Skeletal muscle tissue (tissue), 4 donors: ENCODE measurements around the gene FOXP3. TPM values are rescaled to one million over a fixed set of nuclear protein-coding genes. Genes with fewer than 3 reads are reported as not detected.

Experiments used
- H3K27ac ChIP-seq: one replicate; pipeline ENCODE4 v1.7.0; 2013; ENCODE audit warnings: mild to moderate bottlenecking, low read depth, low read length, inconsistent platforms
- H3K27me3 ChIP-seq, 3 donors: one replicate each; pipeline ENCODE4 v1.7.0; 2013; ENCODE audit warnings: low read length in 3 of 3; ENCODE audit not compliant: control insufficient read depth in 3 of 3, insufficient read depth in 3 of 3
- H3K36me3 ChIP-seq, 3 donors: one replicate each; pipeline ENCODE4 v1.7.0; 2013; ENCODE audit warnings: low read length in 3 of 3; ENCODE audit not compliant: control insufficient read depth in 3 of 3, insufficient read depth in 3 of 3
- H3K4me1 ChIP-seq, 3 donors: one replicate each; pipeline ENCODE4 v1.7.0; 2013; ENCODE audit warnings: low read length in 3 of 3, mild to moderate bottlenecking in 3 of 3; ENCODE audit not compliant: control insufficient read depth in 3 of 3, insufficient read depth in 3 of 3
- H3K4me3 ChIP-seq, 3 donors: one replicate each; pipeline ENCODE4 v1.7.0; 2013; ENCODE audit warnings: low read length in 3 of 3
- H3K9ac ChIP-seq, 3 donors: one replicate each; pipeline ENCODE4 v1.7.0; 2013; ENCODE audit warnings: low read length in 3 of 3, mild to moderate bottlenecking in 3 of 3, moderate library complexity in 2 of 3, low read depth in 1 of 3
- H3K9me3 ChIP-seq, 3 donors: one replicate each; pipeline ENCODE4 v1.7.0; 2013; ENCODE audit warnings: low read length in 3 of 3; ENCODE audit not compliant: control insufficient read depth in 3 of 3
- total RNA-seq: library from RNA; depleted of rRNA; stranded (reverse); fragments of >200 nt; gene quantifications from one replicate; pipeline ENCODE4 v1.2.3, GENCODE V29; 2014
- donor health status: Osteomylitis.

Gene FOXP3
- total RNA-seq, 1 donor from 2014 or later, result not detected

DNA sequence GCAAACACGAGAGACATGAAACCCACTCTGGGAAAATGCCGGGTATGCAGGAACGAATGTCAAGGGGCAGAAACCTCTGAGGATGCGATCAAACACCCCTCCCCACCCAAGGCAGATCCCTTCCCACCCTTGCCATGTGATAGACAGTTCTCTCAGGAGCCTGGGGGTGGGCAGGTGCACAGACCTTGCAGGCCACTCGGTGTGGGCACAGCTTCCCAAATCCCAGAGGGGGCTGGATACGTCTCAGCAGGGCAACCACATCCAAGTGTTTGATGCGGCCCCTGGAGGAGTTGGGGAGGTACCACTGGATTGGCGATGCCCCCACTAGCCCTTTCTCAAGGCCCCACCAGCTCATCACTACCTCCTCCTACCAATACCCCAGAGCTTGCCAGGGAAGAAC is 54.1 kb downstream of the FOXP3 start:
- H3K27me3 ChIP-seq, result peaks cover 0 to 9% (median 5%) of the 10 kb centered on the region in 3 donors
- H3K4me1 ChIP-seq, result no peaks in the 10 kb centered on the region
- H3K4me3 ChIP-seq, result no peak overlapping the region
- H3K9ac ChIP-seq, result no peak overlapping the region
- H3K27ac ChIP-seq, result no peak overlapping the region
- H3K9me3 ChIP-seq, result no peaks in the 10 kb centered on the region
- H3K36me3 ChIP-seq, result no peaks in the 10 kb centered on the region

DNA sequence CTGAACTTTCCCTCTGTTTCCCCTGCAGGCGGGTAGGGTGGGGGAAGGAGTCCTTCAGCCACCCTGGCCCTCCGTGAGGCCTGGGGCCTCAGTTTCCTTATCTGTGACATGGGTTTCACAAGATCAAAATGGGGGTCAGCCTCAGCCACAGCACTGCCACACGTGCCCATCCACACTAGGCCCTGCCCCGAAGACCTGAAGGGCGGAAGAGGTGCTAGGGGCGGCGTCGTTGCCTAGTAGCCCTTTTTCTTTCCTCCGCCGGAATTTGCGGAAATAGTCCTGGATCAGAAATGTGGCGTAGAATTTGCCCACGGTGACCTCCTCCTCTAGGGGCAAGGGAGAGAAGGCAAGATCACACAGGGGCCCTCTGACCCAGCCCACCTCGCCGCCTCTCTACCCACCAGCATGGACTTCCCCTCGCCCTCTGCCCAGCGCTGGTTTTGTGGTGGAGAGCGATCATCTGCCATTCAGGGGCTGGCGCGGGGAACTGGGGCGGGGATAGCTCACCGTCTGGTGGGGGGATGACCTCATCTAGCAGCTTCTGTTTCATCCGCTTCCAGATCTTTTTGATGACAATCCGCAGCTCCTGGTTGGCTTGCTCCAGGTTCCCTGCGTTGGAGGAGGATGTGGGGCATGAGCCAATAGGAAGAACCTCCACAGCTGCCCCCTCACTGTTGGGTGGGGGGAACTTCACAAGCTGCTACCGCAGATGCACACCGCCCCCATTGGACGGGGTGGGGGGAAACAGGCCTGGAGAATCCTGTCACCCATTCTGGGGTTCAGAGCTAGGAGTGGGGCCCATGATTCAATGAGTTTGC is 54.9 kb downstream of the FOXP3 start:
- Histone ChIP-seq H3K4me1 (no peaks in the 10 kb centered on the region), H3K9me3 (no peaks in the 10 kb centered on the region), H3K27ac (no peak overlapping the region), H3K4me3 (no peak overlapping the region), H3K9ac (no peak overlapping the region), H3K36me3 (no peaks in the 10 kb centered on the region), H3K27me3 (peaks cover 0 to 9% (median 5%) of the 10 kb centered on the region in 3 donors)

DNA sequence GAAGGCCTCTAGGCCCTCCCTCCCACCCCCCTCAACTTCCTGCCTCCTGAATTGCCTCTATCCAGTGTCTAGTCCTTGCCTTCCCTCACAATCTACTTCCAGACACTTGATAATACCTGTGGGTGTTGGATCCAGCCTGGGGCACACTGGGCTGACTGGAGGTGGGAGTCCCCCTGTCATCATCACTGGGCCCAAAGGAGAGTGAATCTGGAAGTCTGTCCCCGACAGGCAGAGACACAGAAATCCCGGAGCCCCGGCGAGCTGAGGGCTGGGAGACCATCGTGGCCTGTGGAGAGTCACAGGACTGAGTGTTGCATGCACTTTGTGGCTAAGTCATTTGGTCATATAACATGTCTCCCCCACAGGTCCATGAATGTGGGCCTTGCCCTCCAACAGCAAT is 56.1 kb downstream of the FOXP3 start:
- Histone ChIP-seq H3K27me3 (peaks cover 0 to 9% (median 5%) of the 10 kb centered on the region in 3 donors), H3K36me3 (no peaks in the 10 kb centered on the region), H3K27ac (no peak overlapping the region), H3K9ac (no peak overlapping the region), H3K4me1 (no peaks in the 10 kb centered on the region), H3K9me3 (no peaks in the 10 kb centered on the region), H3K4me3 (no peak overlapping the region)

DNA sequence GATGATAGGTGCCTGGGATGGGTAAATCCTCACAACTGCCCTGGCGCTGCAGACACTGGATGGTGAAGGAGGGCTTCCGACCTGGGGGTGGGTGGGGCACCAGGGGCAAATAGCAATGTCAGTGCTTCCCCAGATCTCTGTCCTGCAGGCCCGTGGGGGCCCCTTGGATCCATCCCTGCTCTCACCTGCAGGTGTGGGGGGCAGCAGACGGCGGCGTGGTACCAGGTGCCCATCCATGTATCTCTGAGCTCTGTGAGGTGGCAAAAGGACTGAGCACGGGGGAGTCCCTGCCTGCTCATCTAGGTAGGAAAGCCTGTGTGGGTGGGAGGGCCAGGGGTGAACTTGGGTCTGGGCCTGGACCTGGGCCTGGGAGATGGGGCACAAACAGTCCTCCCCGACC is 58.0 kb downstream of the FOXP3 start:
- H3K27ac ChIP-seq, result no peak overlapping the region
- H3K9ac ChIP-seq, result no peak overlapping the region
- peaks cover 0 to 9% (median 5%) of the 10 kb centered on the region in 3 donors for H3K27me3 ChIP-seq

DNA sequence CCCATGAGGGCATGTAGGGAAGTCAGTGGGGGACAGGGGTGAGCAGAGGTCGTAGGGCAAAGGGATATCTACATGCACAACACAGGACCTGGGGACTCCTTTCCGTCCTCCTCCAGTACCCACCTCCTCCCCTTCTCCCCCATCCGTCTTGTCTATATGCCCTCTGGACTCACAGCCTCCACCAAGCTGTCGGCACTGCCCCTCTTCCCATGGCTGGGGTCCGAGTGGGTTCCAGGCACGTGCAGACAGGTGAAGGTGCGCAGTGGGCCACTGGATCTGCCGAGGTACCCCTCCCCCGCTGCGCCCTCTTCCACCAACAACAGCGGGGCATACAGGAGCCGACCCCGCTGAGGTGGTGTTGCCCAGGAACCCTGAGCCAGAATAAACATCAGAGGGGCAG is 59.1 kb downstream of the FOXP3 start:
- no peak overlapping the region for H3K27ac ChIP-seq
- H3K36me3 ChIP-seq, result no peaks in the 10 kb centered on the region
- H3K4me1 ChIP-seq, result no peaks in the 10 kb centered on the region
- H3K9me3 ChIP-seq, result no peaks in the 10 kb centered on the region
- no peak overlapping the region for H3K9ac ChIP-seq
- peaks cover 0 to 9% (median 5%) of the 10 kb centered on the region in 3 donors for H3K27me3 ChIP-seq
- H3K4me3 ChIP-seq, result no peak overlapping the region

More for the DNA sequence above, 58.0 kb downstream of the FOXP3 start:
- H3K4me3 ChIP-seq, result no peak overlapping the region
- no peaks in the 10 kb centered on the region for H3K9me3 ChIP-seq
- H3K4me1 ChIP-seq, result no peaks in the 10 kb centered on the region
- no peaks in the 10 kb centered on the region for H3K36me3 ChIP-seq

DNA sequence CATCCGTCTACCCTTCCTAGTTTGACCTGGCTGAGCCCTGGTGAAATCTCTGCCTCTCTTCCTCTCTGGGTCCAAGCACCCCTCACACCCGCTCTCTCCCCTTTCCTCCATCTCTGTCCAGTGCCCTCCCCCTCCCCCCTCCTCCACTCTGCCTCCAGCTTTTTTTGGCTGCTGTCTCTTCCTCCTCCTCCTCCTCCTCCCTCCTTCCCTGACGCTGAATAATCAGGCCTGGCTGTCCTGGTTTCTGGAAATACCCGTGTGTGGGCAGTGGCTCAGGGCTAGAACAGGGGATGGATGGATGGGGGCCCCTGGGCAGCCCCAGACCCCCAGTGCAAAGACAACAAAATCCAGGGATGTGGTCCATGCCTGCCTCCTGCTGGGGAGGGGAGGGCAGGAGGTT is 59.8 kb downstream of the FOXP3 start:
- Histone ChIP-seq H3K36me3 (no peaks in the 10 kb centered on the region), H3K27me3 (peaks cover 0 to 7% (median 5%) of the 10 kb centered on the region in 3 donors), H3K27ac (no peak overlapping the region), H3K9ac (no peak overlapping the region), H3K4me3 (no peak overlapping the region), H3K9me3 (no peaks in the 10 kb centered on the region), H3K4me1 (no peaks in the 10 kb centered on the region)

DNA sequence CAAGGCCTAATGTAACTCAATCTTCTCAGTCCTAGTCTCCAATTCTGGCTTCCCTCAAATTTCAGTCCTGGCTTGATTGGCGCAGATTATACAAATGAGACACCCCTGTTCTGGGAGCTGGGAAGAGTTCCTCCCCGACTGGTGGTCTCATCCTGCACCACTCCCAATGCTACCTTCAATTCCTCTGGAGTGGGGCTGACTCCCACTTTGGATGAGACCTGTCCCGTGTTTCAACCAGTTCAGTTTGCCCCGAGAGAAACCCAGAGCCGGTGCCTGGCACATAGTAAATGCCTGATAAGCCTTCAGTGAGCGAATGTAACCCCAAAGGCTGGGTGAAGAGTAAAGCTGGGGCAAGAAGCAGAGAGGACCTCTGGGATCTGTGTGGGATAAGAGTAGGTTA is 60.5 kb downstream of the FOXP3 start:
- no peak overlapping the region for H3K9ac ChIP-seq
- no peak overlapping the region for H3K27ac ChIP-seq
- H3K9me3 ChIP-seq, result no peaks in the 10 kb centered on the region
- H3K27me3 ChIP-seq, result peaks cover 0 to 4% (median 0%) of the 10 kb centered on the region in 3 donors
- no peak overlapping the region for H3K4me3 ChIP-seq
- no peaks in the 10 kb centered on the region for H3K4me1 ChIP-seq
- no peaks in the 10 kb centered on the region for H3K36me3 ChIP-seq

DNA sequence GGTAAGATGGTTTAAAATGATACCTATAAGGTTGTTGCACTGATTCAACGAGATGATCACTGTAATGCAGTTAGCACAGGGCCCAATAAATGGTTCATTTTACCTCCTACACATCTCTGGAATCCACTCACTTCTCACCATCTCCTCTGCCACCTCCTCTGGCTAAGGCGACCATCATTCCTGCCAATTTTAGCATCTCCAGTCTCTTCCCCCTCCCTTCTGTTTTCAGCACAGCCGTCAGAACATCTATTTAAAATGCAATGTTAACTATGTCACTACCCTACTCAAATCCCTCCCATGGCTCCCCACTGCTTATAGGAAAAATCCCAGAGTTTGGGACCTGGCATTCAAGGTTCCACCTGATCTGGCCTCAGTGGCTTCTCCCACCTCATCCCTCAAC is 61.0 kb downstream of the FOXP3 start:
- no peak overlapping the region for H3K4me3 ChIP-seq
- no peak overlapping the region for H3K27ac ChIP-seq
- H3K9me3 ChIP-seq, result no peaks in the 10 kb centered on the region
- no peaks in the 10 kb centered on the region for H3K4me1 ChIP-seq
- H3K27me3 ChIP-seq, result peaks cover 0 to 9% (median 0%) of the 10 kb centered on the region in 3 donors
- H3K36me3 ChIP-seq, result no peaks in the 10 kb centered on the region
- H3K9ac ChIP-seq, result no peak overlapping the region

DNA sequence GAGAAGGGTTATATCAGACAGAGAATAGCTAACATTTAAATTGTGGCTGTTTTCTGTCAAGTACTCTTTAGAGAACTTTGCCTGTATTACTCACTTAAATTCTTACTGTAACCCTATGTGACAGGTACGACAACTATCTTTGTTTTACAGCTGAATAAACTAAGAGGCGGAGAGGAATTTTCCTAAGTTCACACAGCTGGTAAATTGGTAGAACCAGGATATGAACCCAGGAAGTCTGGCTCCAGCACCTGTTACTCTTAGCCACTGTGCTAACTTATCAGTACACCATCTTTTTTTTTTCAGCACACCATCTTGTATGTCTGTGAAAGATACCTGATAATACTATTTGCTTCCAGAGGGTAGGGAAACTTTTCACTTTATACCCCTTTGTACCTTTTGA is 62.5 kb downstream of the FOXP3 start:
- Histone ChIP-seq H3K36me3 (no peaks in the 10 kb centered on the region), H3K9me3 (no peaks in the 10 kb centered on the region), H3K4me3 (no peak overlapping the region), H3K9ac (no peak overlapping the region), H3K4me1 (no peaks in the 10 kb centered on the region), H3K27me3 (peaks cover 0 to 15% (median 0%) of the 10 kb centered on the region in 3 donors), H3K27ac (no peak overlapping the region)
